Esophagus (tissue), 2 donors: Measurements from ENCODE around the gene CDC20. TPM values are rescaled to one million over a fixed set of nuclear protein-coding genes. Genes with fewer than 3 reads are reported as not detected.

Source experiments
- H3K27ac ChIP-seq, 2 donors: one replicate each; pipeline ENCODE4 v1.5.1; 2013; ENCODE audit warnings: low read depth in 2 of 2, mild to moderate bottlenecking in 2 of 2, inconsistent platforms in 1 of 2, low read length in 1 of 2, moderate library complexity in 1 of 2
- H3K27me3 ChIP-seq, 2 donors: one replicate each; pipeline ENCODE4 v1.6.1; 2013; ENCODE audit warnings: low read length in 2 of 2, control low read depth in 1 of 2, mild to moderate bottlenecking in 1 of 2; ENCODE audit not compliant: insufficient read depth in 2 of 2, control insufficient read depth in 1 of 2
- H3K36me3 ChIP-seq, 2 donors: one replicate each; pipeline ENCODE4 v1.6.1; 2013; ENCODE audit warnings: low read length in 1 of 2; ENCODE audit not compliant: control insufficient read depth in 2 of 2, insufficient read depth in 2 of 2
- H3K4me1 ChIP-seq, 2 donors: one replicate each; pipeline ENCODE4 v1.6.1; 2013; ENCODE audit warnings: low read length in 1 of 2; ENCODE audit not compliant: control insufficient read depth in 2 of 2, insufficient read depth in 2 of 2
- H3K4me3 ChIP-seq, 2 donors: one replicate each; pipeline ENCODE4 v1.5.1; 2013; ENCODE audit warnings: low read length in 2 of 2, mild to moderate bottlenecking in 2 of 2, low read depth in 1 of 2, moderate library complexity in 1 of 2
- H3K9me3 ChIP-seq, 2 donors: one replicate each; pipeline ENCODE4 v1.6.1; 2013; ENCODE audit warnings: mild to moderate bottlenecking in 2 of 2, low read depth in 1 of 2, low read length in 1 of 2, moderate library complexity in 1 of 2; ENCODE audit not compliant: control insufficient read depth in 2 of 2, insufficient read depth in 1 of 2
- WGBS, 2 donors: extraction: QIAGEN DNeasy Blood & Tissue Kit; methylation state at CpG; one replicate each; pipeline ENCODE4 v1.1.7; 2013; 5-methylcytosine and 5-hydroxymethylcytosine counted together
- polyA plus RNA-seq, 2 donors: library from polyadenylated mRNA; stranded (reverse); fragments of 200-250 nt; gene quantifications; one replicate each; pipeline ENCODE4 v1.2.3, GENCODE V29; 2013
- donor health status: healthy with polysubstance abuse.
- donor health status: Bipolar disorder and iron deficiency.

The CDC20 gene
- polyA plus RNA-seq, 2 donors = 33.1 to 42.8 TPM

- Histone ChIP-seq H3K27me3 (no peaks in the 10 kb centered on the region), H3K36me3 (no peaks in the 10 kb centered on the region), H3K4me1 (peaks cover 4 to 6% of the 10 kb centered on the region in 2 donors), H3K9me3 (no peaks in the 10 kb centered on the region), H3K27ac (peak overlapping the region; percentile 9 to 90), H3K4me3 (no peak overlapping the region)
- 42 to 43% methylated on average over 4 of the region's 4 CpGs for WGBS, 2 donors
Measured at GRCh38 chr1:43373066-43373940, 14.5 kb downstream of the CDC20 start.

DNA sequence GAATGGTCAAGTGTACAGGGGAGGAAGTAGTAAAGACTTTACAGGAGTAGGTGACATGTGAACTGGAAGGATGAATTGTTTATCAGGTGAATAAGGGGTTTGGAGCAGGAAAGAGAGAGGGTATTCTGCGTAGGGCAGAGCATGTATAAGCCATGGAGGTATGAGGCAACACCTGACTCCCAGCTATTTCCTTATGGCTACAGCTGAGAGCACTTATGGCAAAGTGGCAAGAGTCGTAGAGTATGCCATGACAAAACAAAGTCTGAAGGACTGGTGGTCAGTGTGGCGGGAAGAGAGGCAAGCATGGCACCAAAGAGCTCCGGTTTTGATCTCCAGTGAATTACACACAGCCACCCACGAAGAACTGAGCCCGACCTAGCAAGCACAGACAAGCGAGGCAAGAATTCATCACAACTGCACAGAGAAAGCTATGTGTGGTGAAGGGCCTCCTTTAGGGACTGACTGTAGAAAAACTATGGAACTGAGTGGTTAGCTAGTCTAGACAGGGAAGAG, 18.0 kb downstream of the CDC20 start:
- WGBS, 2 donors = 75 to 81% methylated on average over 7 of the region's 7 CpGs
- Histone ChIP-seq H3K36me3 (peaks cover 0 to 3% of the 10 kb centered on the region in 2 donors), H3K9me3 (no peaks in the 10 kb centered on the region), H3K27me3 (no peaks in the 10 kb centered on the region), H3K27ac (no peak overlapping the region), H3K4me1 (peaks cover 0 to 4% of the 10 kb centered on the region in 2 donors), H3K4me3 (no peak overlapping the region)

GRCh38 chr1:43377831-43378230, 19.1 kb downstream of the CDC20 start:
- H3K4me1 ChIP-seq = peaks cover 0 to 4% of the 10 kb centered on the region in 2 donors
- H3K27me3 ChIP-seq = no peaks in the 10 kb centered on the region
- no peak overlapping the region for H3K27ac ChIP-seq
- WGBS, 2 donors = 92 to 93% methylated on average over 1 of the region's 1 CpG
- peaks cover 4 to 11% of the 10 kb centered on the region in 2 donors for H3K36me3 ChIP-seq
- H3K4me3 ChIP-seq = no peak overlapping the region
- H3K9me3 ChIP-seq = no peaks in the 10 kb centered on the region

DNA sequence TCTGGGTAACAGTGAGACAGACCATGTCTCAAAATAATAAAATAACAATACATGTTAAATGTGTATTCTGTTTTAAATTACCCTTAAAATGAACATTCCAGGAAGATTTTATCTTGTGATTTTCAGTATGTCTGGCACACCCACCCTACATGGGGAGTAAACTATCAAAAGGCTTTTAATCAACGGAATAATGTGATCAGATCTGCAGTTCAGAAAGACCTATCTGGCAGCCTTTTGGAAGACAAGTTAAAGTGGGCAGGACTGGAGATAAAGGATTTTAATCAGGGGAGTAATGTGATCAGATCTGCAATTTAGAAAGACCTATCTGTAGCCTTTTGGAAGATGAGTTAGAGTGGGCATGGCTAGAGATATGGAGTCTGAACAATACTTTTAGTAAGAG, 20.7 kb downstream of the CDC20 start:
- Histone ChIP-seq H3K4me3 (no peak overlapping the region), H3K36me3 (peaks cover 15 to 17% of the 10 kb centered on the region in 2 donors), H3K9me3 (no peaks in the 10 kb centered on the region), H3K27ac (no peak overlapping the region), H3K27me3 (no peaks in the 10 kb centered on the region), H3K4me1 (no peaks in the 10 kb centered on the region)
- 90 to 95% methylated on average over 1 of the region's 1 CpG for whole genome bisulfite sequencing, 2 donors

DNA sequence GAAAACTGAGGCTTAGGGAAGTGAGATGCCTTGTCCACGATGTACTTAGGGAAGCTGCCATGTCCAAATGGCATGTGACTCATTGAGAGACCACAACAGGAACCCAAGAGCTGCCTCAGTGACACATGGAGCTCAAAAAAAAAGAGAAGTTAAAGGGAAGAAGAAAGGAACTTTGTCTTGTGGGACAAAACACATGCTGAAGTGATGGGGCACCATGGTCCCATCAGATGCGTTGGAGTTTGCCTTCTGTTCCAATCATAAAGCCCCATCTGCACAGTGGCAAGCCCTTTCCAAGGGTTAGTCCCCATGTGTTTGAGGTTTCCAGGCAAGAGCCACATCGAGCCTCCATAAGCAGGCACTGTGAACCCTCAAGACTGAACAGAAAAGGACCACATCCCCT, 22.8 kb downstream of the CDC20 start:
- peaks cover 20 to 30% of the 10 kb centered on the region in 2 donors for H3K36me3 ChIP-seq
- H3K27ac ChIP-seq = peak overlapping the region in 1 of 2 donors; percentile 7
- no peaks in the 10 kb centered on the region for H3K4me1 ChIP-seq
- whole genome bisulfite sequencing, 2 donors = 71 to 73% methylated on average over 3 of the region's 3 CpGs
- no peak overlapping the region for H3K4me3 ChIP-seq
- no peaks in the 10 kb centered on the region for H3K9me3 ChIP-seq
- H3K27me3 ChIP-seq = no peaks in the 10 kb centered on the region

DNA sequence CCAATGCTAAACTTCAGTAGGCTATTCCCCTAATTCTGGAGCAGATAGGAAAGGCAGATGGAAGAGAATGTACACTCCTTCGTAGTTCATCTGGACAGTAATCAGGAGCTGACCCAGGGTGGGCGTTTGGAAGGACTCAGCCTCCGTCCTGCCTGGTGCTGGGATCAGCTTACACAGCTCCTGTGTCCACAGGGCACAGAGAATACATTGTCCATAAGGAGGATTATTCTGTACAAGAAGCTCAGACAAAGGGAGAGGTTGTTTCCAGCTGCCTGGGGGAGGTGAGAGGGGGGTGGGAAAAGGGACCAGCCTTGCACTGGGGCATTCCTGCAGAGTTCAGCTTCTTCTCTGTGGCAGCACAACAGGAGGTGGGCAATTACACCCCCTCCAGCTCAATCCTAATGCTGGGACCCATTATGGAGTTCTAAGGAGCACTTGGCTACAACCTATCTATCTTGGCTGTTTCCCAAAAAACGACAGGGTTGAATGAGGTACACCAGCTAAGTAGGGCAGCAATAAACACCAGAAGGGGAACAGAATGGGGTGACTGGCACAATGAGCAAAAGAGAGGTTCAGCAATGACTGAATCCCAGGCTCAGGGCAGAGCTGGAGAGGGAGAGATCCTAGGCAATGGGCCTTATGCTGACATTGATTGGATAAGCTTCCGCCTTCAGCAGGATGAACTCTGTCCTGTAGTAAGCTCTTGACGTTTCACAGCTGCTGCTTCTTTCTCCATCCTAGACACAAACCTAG, 23.4 kb downstream of the CDC20 start:
- Histone ChIP-seq H3K4me3 (no peak overlapping the region), H3K9me3 (no peaks in the 10 kb centered on the region), H3K4me1 (no peaks in the 10 kb centered on the region), H3K36me3 (peaks cover 22 to 30% of the 10 kb centered on the region in 2 donors), H3K27me3 (no peaks in the 10 kb centered on the region), H3K27ac (no peak overlapping the region)
- WGBS, 2 donors = 60 to 61% methylated on average over 6 of the region's 6 CpGs

GRCh38 chr1:43383449-43383848, 24.7 kb downstream of the CDC20 start:
- Histone ChIP-seq H3K27me3 (no peaks in the 10 kb centered on the region), H3K9me3 (no peaks in the 10 kb centered on the region), H3K4me3 (no peak overlapping the region), H3K27ac (no peak overlapping the region), H3K4me1 (peaks cover 0 to 3% of the 10 kb centered on the region in 2 donors), H3K36me3 (peaks cover 22 to 30% of the 10 kb centered on the region in 2 donors)
- WGBS, 2 donors = 82 to 94% methylated on average over 2 of the region's 2 CpGs

- WGBS, 2 donors = 87 to 90% methylated on average over 6 of the region's 6 CpGs
- H3K36me3 ChIP-seq = peaks cover 22 to 28% of the 10 kb centered on the region in 2 donors
Measured at GRCh38 chr1:43386676-43387075, 27.9 kb downstream of the CDC20 start.

GRCh38 chr1:43387976-43388599, 29.3 kb downstream of the CDC20 start:
- Histone ChIP-seq H3K4me3 (no peak overlapping the region), H3K36me3 (peaks cover 16 to 19% of the 10 kb centered on the region in 2 donors), H3K4me1 (peaks cover 2 to 7% of the 10 kb centered on the region in 2 donors), H3K27ac (peak overlapping the region; percentile 95 to 98), H3K27me3 (no peaks in the 10 kb centered on the region), H3K9me3 (no peaks in the 10 kb centered on the region)
- WGBS, 2 donors = 55 to 57% methylated on average over 4 of the region's 4 CpGs

More at GRCh38 chr1:43386676-43387075, 27.9 kb downstream of the CDC20 start:
- no peaks in the 10 kb centered on the region for H3K27me3 ChIP-seq
- H3K4me1 ChIP-seq = peaks cover 2 to 7% of the 10 kb centered on the region in 2 donors
- H3K9me3 ChIP-seq = no peaks in the 10 kb centered on the region
- no peak overlapping the region for H3K27ac ChIP-seq
- H3K4me3 ChIP-seq = no peak overlapping the region
